ENCODE measurements around the gene POLR3B. TPM values are rescaled to one million over a fixed set of nuclear protein-coding genes. Genes with fewer than 3 reads are reported as not detected.
"Not testable (repeated sequence)": the region's sequence is repeated elsewhere in the genome, so short reads cannot be mapped to it uniquely, and the experiment has no call there.

Gene POLR3B
- total and polyA plus RNA-seq, 10 of the 15 experiments (the other 5 are each of a cell fraction or from before 2014, with no cell fraction given) = 2.3 to 10.5 (median 8.0) TPM

DNA sequence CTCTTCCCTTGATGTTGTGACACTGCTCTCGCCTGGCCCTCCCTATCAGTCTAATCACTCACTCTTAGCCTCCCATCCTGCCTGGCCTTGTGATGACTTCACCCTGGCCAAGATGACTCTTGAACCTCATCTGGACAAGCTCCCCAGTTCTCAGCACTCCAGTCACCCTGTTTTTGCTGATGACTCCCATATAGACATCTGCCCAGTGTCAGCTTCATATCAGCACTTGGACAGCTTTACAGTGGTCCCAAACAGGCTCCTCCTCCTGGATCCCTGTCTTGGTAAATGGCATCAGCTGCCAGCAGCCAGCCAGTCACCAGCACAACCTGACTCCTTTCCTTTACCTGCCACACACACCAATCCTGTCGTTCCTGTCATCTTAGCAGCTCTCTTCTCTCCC lies 104.2 kb downstream of the POLR3B start:
- no TSS peak for BruUV-seq (replicated peaks)
- H3K9me3 ChIP-seq (replicated peaks; ENCODE audit: control insufficient read depth, insufficient read depth, low read length) = no peaks in the 10 kb centered on the region
- ChIA-PET RAD21 (ENCODE audit: unreplicated experiment) (no interaction called here), POLR2A (no interaction called here), SMC1A (ENCODE audit: uncharacterized antibody, unreplicated experiment) (no interaction called here), CTCF (no interaction called here)
- H3K36me3 ChIP-seq (ENCODE audit: control insufficient read depth in 2 of 2, insufficient read depth in 2 of 2, low read length in 1 of 2) = peaks cover 0 to 4% of the 10 kb centered on the region in 2 experiments; a peak in 1 of 4 replicates
- H3K4me3 ChIP-seq = no peak overlapping the region
- no peaks in the 10 kb centered on the region for H3K4me1 ChIP-seq (ENCODE audit: control insufficient read depth, insufficient read depth, low read length)
- H2AFZ ChIP-seq (ENCODE audit: control insufficient read depth, low read depth, low read length) = no peak overlapping the region
- no peaks in the 10 kb centered on the region for H3K27me3 ChIP-seq (replicated peaks in 1 of 2; ENCODE audit: control insufficient read depth in 2 of 2, insufficient read depth in 2 of 2, low read length in 1 of 2)
- no peaks in the 10 kb centered on the region for H4K20me1 ChIP-seq (ENCODE audit: control insufficient read depth, insufficient read depth)
- intact Hi-C loops (cut with micrococcal nuclease; ENCODE audit: unreplicated experiment) (no loop called here), in situ Hi-C loops (cut with MboI) (no loop called here)
- no peaks in the 10 kb centered on the region for H3K79me2 ChIP-seq (ENCODE audit: control insufficient read depth, insufficient read depth, low read length)
- DNase-seq (ENCODE audit: low read depth, low spot score) (no peak), FAIRE-seq (no peak), ATAC-seq (no peak)
- 100% methylated on average over 2 of the region's 2 CpGs for WGBS (ENCODE audit: insufficient coverage, insufficient replicate concordance, low lambda C conversion rate, missing lambda C conversion rate)
- no peak overlapping the region for H3K4me2 ChIP-seq (ENCODE audit: control insufficient read depth, insufficient read depth)
- H3K9ac ChIP-seq (ENCODE audit: control insufficient read depth, insufficient read depth, low read length) = no peak overlapping the region
- TF ChIP-seq HDAC2 (IDR thresholded peaks at IDR 0.05) (no peak), CBX5 (IDR thresholded peaks at IDR 0.05; ENCODE audit: low read depth) (no peak), MYB (IDR thresholded peaks at IDR 0.05; ENCODE audit: borderline replicate concordance, low read depth, low read length) (no peak), SREBF1 (IDR thresholded peaks at IDR 0.05; ENCODE audit: low read length) (no peak), PML (IDR thresholded peaks at IDR 0.05; ENCODE audit: low read length) (no peak), EGR1 (IDR thresholded peaks at IDR 0.05; ENCODE audit: borderline replicate concordance in 1 of 2, low read depth in 2 of 2, low read length in 2 of 2) (no peak), JUND (IDR thresholded peaks at IDR 0.05; ENCODE audit: low read depth, low read length) (no peak), POU2F2 (IDR thresholded peaks at IDR 0.05; ENCODE audit: borderline replicate concordance, low read depth, low read length) (no peak), RFX5 (IDR thresholded peaks at IDR 0.05; ENCODE audit: low read depth, low read length) (no peak), CBFB (IDR thresholded peaks at IDR 0.05; ENCODE audit: low read depth) (no peak), HDGF (IDR thresholded peaks at IDR 0.05) (no peak), ZNF274 (IDR thresholded peaks at IDR 0.05; ENCODE audit: insufficient read depth, insufficient read length) (no peak), PAX5 (IDR thresholded peaks at IDR 0.05; ENCODE audit: borderline replicate concordance, low read depth, low read length) (no peak), BCL11A (IDR thresholded peaks at IDR 0.05; ENCODE audit: low read depth, low read length) (no peak)
- TF ChIP-seq, protein P1, sequence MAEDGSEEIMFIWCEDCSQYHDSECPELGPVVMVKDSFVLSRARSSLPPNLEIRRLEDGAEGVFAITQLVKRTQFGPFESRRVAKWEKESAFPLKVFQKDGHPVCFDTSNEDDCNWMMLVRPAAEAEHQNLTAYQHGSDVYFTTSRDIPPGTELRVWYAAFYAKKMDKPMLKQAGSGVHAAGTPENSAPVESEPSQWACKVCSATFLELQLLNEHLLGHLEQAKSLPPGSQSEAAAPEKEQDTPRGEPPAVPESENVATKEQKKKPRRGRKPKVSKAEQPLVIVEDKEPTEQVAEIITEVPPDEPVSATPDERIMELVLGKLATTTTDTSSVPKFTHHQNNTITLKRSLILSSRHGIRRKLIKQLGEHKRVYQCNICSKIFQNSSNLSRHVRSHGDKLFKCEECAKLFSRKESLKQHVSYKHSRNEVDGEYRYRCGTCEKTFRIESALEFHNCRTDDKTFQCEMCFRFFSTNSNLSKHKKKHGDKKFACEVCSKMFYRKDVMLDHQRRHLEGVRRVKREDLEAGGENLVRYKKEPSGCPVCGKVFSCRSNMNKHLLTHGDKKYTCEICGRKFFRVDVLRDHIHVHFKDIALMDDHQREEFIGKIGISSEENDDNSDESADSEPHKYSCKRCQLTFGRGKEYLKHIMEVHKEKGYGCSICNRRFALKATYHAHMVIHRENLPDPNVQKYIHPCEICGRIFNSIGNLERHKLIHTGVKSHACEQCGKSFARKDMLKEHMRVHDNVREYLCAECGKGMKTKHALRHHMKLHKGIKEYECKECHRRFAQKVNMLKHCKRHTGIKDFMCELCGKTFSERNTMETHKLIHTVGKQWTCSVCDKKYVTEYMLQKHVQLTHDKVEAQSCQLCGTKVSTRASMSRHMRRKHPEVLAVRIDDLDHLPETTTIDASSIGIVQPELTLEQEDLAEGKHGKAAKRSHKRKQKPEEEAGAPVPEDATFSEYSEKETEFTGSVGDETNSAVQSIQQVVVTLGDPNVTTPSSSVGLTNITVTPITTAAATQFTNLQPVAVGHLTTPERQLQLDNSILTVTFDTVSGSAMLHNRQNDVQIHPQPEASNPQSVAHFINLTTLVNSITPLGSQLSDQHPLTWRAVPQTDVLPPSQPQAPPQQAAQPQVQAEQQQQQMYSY (CRISPR knock-in tag; IDR thresholded peaks at IDR 0.05) = no peak
- H3K27ac ChIP-seq (ENCODE audit: control insufficient read depth, insufficient read depth) = no peak overlapping the region

DNA sequence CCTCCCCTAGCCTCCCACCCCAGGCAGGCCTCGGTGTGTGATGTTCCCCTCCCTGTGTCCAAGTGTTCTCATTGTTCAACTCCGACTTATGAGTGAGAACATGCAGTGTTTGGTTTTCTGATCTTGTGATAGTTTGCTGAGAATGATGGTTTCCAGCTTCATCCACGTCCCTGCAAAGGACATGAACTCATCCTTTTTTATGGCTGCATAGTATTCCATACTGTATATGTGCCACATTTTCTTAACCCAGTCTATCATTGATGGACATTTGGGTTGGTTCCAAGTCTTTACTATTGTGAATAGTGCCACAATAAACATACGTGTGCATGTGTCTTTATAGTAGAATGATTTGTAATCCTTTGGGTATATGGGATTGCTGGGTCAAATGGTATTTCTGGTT lies 108.1 kb downstream of the POLR3B start:
- SMC1A ChIA-PET (ENCODE audit: uncharacterized antibody, unreplicated experiment); H3K79me2 ChIP-seq (ENCODE audit: control insufficient read depth, insufficient read depth, low read length); H3K27ac ChIP-seq (ENCODE audit: control insufficient read depth, insufficient read depth); BruUV-seq (replicated peaks); RAD21 ChIA-PET (ENCODE audit: unreplicated experiment); H3K27me3 ChIP-seq (replicated peaks in 1 of 2; ENCODE audit: control insufficient read depth in 2 of 2, insufficient read depth in 2 of 2, low read length in 1 of 2); H3K9ac ChIP-seq (ENCODE audit: control insufficient read depth, insufficient read depth, low read length); H3K9me3 ChIP-seq (replicated peaks; ENCODE audit: control insufficient read depth, insufficient read depth, low read length); H3K4me3 ChIP-seq; H3K36me3 ChIP-seq (ENCODE audit: control insufficient read depth in 2 of 2, insufficient read depth in 2 of 2, low read length in 1 of 2); H4K20me1 ChIP-seq (ENCODE audit: control insufficient read depth, insufficient read depth); H3K4me1 ChIP-seq (ENCODE audit: control insufficient read depth, insufficient read depth, low read length); H3K4me2 ChIP-seq (ENCODE audit: control insufficient read depth, insufficient read depth); in situ Hi-C loops (cut with MboI); FAIRE-seq; H2AFZ ChIP-seq (ENCODE audit: control insufficient read depth, low read depth, low read length); POLR2A ChIA-PET; CTCF ChIA-PET; intact Hi-C loops (cut with micrococcal nuclease; ENCODE audit: unreplicated experiment); ATAC-seq; DNase-seq (ENCODE audit: low read depth, low spot score): not testable (repeated sequence)
- 60% methylated on average over 4 of the region's 4 CpGs for WGBS (ENCODE audit: insufficient coverage, insufficient replicate concordance, low lambda C conversion rate, missing lambda C conversion rate)

Measured in GM12878 (cell line).